PFSK-1 (cell line): Measurements from ENCODE around the gene RPUSD1.

Experiments used
- POLR2AphosphoS5 ChIP-seq: IDR thresholded peaks from 2 replicates; pipeline ENCODE4 v1.6.1; 2012; ENCODE audit warnings: low read depth, mild to moderate bottlenecking, control low read depth, low read length, moderate library complexity
- TAF1 ChIP-seq: IDR thresholded peaks from 2 replicates; pipeline ENCODE4 v1.6.1; 2012; ENCODE audit warnings: low read length, control low read depth, borderline replicate concordance; ENCODE audit not compliant: insufficient read depth
- TF ChIP-seq, protein P1 (sequence below), 2 experiments: IDR thresholded peaks; 2 replicates each; pipeline versions ENCODE4 v1.6.1 to v1.8.0; 2011 to 2012; ENCODE audit warnings: low read depth in 2 of 2, low read length in 2 of 2, control low read depth in 1 of 2, inconsistent platforms in 1 of 2, mild to moderate bottlenecking in 1 of 2, moderate library complexity in 1 of 2; ENCODE audit not compliant: insufficient read depth in 1 of 2

DNA sequence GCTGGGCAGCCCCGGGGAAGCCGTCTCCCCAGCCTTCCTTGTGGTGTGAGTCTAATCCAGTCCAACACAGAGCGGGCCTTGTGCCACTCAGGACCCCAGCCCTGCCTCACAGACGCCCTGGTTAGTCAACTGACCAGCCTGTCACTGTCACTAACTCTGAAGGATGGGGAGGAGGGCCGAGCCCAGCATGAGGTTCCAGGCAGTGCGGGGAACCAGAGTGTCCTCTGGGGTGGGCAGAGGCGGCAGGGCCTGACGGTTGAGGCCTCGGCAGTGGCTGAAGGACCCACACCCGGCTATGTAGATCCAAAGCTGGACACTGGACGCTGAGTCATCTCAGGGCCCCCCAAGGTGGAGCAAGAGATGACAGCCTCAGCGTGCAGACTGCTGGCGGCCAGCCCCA is 8.6 kb downstream of the RPUSD1 start:
- no peak for TF ChIP-seq POLR2AphosphoS5
- TF ChIP-seq TAF1 = no peak
- TF ChIP-seq, protein P1, sequence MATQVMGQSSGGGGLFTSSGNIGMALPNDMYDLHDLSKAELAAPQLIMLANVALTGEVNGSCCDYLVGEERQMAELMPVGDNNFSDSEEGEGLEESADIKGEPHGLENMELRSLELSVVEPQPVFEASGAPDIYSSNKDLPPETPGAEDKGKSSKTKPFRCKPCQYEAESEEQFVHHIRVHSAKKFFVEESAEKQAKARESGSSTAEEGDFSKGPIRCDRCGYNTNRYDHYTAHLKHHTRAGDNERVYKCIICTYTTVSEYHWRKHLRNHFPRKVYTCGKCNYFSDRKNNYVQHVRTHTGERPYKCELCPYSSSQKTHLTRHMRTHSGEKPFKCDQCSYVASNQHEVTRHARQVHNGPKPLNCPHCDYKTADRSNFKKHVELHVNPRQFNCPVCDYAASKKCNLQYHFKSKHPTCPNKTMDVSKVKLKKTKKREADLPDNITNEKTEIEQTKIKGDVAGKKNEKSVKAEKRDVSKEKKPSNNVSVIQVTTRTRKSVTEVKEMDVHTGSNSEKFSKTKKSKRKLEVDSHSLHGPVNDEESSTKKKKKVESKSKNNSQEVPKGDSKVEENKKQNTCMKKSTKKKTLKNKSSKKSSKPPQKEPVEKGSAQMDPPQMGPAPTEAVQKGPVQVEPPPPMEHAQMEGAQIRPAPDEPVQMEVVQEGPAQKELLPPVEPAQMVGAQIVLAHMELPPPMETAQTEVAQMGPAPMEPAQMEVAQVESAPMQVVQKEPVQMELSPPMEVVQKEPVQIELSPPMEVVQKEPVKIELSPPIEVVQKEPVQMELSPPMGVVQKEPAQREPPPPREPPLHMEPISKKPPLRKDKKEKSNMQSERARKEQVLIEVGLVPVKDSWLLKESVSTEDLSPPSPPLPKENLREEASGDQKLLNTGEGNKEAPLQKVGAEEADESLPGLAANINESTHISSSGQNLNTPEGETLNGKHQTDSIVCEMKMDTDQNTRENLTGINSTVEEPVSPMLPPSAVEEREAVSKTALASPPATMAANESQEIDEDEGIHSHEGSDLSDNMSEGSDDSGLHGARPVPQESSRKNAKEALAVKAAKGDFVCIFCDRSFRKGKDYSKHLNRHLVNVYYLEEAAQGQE (IDR thresholded peaks at IDR 0.05; ENCODE audit: insufficient read depth in 1 of 2, low read depth in 2 of 2, low read length in 2 of 2) = no peak
